SKM-1 (cell line): ENCODE results near the gene FAM83D.

Experiments
- DNase-seq: peaks from one replicate; lab custom pipeline; 2025; ENCODE audit not compliant: unreplicated experiment; lab: John Stamatoyannopoulos, UW

Gene FAM83D, protein sequence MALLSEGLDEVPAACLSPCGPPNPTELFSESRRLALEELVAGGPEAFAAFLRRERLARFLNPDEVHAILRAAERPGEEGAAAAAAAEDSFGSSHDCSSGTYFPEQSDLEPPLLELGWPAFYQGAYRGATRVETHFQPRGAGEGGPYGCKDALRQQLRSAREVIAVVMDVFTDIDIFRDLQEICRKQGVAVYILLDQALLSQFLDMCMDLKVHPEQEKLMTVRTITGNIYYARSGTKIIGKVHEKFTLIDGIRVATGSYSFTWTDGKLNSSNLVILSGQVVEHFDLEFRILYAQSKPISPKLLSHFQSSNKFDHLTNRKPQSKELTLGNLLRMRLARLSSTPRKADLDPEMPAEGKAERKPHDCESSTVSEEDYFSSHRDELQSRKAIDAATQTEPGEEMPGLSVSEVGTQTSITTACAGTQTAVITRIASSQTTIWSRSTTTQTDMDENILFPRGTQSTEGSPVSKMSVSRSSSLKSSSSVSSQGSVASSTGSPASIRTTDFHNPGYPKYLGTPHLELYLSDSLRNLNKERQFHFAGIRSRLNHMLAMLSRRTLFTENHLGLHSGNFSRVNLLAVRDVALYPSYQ

DNA sequence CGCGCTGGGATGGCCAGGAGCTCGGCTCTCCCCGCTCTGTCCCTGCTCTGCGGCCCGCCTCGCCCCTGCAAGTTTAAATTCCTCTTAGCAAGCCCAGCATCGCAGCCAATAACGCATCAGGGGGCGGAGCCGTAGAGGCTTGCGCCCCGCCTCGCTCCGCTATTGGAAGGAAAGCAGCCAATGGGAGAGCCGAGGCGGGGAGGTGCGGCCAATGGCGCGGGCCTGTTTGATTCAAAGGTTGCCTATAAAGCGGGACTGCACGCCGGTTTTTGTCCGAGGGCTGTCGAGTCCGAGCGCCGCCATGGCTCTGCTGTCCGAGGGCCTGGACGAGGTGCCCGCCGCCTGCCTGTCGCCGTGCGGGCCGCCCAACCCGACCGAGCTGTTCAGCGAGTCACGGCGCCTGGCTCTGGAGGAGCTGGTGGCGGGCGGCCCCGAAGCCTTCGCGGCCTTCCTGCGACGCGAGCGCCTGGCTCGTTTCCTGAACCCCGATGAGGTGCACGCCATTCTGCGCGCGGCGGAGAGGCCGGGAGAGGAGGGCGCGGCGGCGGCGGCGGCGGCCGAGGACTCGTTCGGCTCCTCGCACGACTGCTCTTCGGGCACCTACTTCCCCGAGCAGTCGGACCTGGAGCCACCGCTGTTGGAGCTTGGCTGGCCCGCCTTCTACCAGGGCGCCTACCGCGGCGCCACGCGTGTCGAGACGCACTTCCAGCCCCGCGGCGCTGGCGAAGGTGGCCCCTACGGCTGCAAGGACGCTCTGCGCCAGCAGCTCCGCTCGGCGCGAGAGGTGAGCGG, at the start of gene FAM83D:
TSS of gene FAM83D (plus strand) at position 276 of the 792 bp plus-strand sequence. CDS start at position 302, 26 bp downstream.
- peak; percentile 93 for DNase-seq

GRCh38 chr20:38877483-38877882, 48.7 kb upstream of the FAM83D start:
- DNase-seq: no peak

DNA sequence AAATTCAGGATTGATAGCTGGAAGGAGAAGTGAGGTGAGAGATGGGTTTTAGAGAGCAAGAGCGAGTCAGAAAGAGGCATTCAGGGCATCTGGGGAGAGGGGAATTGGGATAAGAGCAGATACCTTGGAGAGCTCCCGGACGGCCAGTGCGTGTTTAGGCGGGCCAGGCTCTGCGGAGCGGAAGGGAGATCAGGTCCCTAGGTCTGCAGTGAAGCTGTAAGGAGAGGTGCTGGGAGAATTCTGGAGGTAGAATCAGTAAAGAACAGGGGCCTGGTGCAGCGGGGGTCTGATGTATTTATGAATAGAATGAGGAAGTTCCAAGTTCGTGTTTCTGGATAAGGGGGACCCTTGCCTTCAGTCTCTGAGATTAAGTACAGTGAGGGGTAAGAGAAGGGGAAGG, 47.4 kb upstream of the FAM83D start:
- DNase-seq: no peak

- no peak for DNase-seq
These were observed 45.1 kb upstream of the FAM83D start for GRCh38 chr20:38880952-38881735.

- no peak for DNase-seq
These were observed 44.3 kb upstream of the FAM83D start for GRCh38 chr20:38881806-38882440.

- no peak for DNase-seq
These were observed 43.6 kb upstream of the FAM83D start for GRCh38 chr20:38882600-38882999.

DNA sequence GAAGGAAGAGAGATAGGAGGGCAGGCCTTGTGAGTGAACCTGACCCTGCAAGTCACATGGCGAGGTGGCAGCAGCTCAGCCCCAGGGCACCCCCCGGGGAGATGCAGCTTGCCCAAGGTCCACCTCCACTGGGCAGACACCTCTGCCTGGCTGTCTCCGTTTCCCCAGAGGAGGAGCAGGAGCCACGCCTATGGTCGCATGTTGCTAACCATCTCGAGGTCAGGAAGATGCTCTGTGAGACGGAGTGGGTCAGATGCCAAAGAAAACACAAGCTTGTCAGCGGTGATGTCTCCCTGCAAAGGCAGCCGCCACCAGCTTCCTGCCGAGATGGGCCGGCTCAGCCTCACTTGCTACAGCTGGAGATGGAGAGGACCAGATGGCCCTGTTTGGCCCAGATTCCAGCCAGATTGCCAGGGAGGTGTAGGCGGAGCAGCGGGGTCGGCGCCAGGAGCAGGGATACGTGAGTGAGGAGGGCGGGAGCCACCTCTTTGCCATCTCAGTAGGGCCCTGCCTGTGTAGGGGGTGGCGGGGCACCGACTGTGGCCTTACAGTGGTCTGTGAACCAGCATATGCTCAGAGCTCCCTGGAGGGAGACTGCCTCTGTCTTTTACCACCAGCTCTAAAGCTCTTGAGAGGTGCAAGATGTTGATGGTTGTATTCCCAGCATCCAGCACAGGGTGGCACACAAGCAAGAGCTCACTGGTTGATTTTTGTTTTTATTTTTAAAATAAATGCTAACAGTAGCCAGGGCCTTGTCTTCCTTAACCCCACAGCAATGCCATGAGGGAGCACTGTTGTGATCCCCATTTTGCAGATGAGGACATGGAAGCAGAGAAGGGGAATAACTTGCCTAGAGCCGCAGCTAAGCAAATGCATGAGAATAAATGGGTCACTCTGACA, 42.9 kb upstream of the FAM83D start:
- no peak for DNase-seq

- no peak for DNase-seq
These were observed 42.1 kb upstream of the FAM83D start for GRCh38 chr20:38883981-38884733.

GRCh38 chr20:38885357-38885756, 40.9 kb upstream of the FAM83D start:
- no peak for DNase-seq

- DNase-seq: no peak
These were observed 38.0 kb upstream of the FAM83D start for GRCh38 chr20:38888059-38888831.

GRCh38 chr20:38889050-38889449, 37.2 kb upstream of the FAM83D start:
- DNase-seq: no peak

GRCh38 chr20:38889792-38890496, 36.3 kb upstream of the FAM83D start:
- DNase-seq: no peak

DNA sequence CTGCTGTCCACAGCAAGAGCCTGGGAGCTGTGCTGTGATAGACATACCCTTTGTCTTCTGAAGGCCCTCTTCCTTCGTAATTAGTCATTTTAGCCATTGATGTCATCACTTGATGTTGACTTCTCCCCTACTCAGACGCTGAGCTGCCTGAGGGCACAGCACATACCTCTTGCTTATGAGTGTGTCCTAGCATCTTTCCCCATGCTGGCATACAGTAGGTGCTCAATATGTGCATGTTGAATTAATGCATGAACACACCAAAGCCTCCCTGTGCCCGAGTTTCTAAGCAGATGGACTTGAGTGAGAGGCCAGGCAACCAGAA, 35.8 kb upstream of the FAM83D start:
- DNase-seq: no peak

- DNase-seq: peak; percentile 25
These were observed 33.9 kb upstream of the FAM83D start for GRCh38 chr20:38892091-38892981.

DNA sequence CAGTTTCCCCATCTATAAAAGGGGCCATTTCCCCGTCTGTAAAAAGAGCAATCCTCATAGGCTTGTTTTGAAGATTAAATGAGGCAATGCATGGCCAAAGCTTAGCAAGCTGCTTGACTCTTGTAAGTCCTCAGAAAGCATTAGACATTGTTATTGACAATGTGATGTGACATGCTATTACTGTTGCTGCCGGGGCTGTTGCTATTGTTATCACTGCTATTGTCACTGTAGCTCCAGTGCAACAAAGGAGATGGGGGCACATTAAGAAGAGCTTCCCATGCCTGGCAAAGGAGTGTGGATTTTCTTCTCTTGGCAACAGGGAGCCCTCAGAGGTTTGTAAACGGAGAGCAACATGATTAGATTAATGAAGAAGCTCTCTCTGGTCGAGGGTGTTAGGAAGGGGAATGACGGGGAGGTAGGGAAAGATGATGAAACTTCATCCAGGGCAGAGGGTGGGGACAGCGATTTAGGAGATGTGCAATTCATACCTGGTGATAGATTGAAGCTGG, 33.1 kb upstream of the FAM83D start:
- no peak for DNase-seq

- DNase-seq: peak; percentile 29
These were observed 32.6 kb upstream of the FAM83D start for GRCh38 chr20:38893565-38894090.
